Liver (tissue), 3 donors: ENCODE measurements around the gene BCL2.
A peak's percentile ranks its signal among the peaks of the same experiment; 100 is the strongest.

ENCODE experiments used
- FOXA1 ChIP-seq: IDR thresholded peaks from 2 replicates; pipeline ENCODE4 v1.6.1; 2016; ENCODE audit warnings: antibody characterized with exemption
- SP1 ChIP-seq: IDR thresholded peaks from 2 replicates; pipeline ENCODE4 v1.6.1; 2018; ENCODE audit warnings: antibody characterized with exemption, mild to moderate bottlenecking
- TAF1 ChIP-seq: conservative IDR thresholded peaks from 2 replicates; pipeline ENCODE4 v1.6.1; 2016; ENCODE audit warnings: antibody characterized with exemption, mild to moderate bottlenecking
- TF ChIP-seq, protein P1 (sequence below): fragments of 150-350 bp; IDR thresholded peaks from 2 replicates; pipeline ENCODE4 v1.5.1; 2017; ENCODE audit warnings: improper control_type of control experiment, low read depth, low read length; ENCODE audit not compliant: missing input control
- TF ChIP-seq, protein P2 (sequence below): IDR thresholded peaks from 2 replicates; pipeline ENCODE4 v1.6.1; 2016; ENCODE audit warnings: antibody characterized with exemption
- TF ChIP-seq, protein P3 (sequence below): IDR thresholded peaks from 2 replicates; pipeline ENCODE4 v1.6.1; 2016; ENCODE audit warnings: antibody characterized with exemption, mild to moderate bottlenecking
- TF ChIP-seq, protein P4 (sequence below): IDR thresholded peaks from 2 replicates; pipeline ENCODE4 v1.6.1; 2016; ENCODE audit warnings: antibody characterized with exemption
- TF ChIP-seq, protein P5 (sequence below): IDR thresholded peaks from 2 replicates; pipeline ENCODE4 v1.6.1; 2016; ENCODE audit warnings: antibody characterized with exemption
- donor health status: healthy.
- donor health status: healthy.

DNA sequence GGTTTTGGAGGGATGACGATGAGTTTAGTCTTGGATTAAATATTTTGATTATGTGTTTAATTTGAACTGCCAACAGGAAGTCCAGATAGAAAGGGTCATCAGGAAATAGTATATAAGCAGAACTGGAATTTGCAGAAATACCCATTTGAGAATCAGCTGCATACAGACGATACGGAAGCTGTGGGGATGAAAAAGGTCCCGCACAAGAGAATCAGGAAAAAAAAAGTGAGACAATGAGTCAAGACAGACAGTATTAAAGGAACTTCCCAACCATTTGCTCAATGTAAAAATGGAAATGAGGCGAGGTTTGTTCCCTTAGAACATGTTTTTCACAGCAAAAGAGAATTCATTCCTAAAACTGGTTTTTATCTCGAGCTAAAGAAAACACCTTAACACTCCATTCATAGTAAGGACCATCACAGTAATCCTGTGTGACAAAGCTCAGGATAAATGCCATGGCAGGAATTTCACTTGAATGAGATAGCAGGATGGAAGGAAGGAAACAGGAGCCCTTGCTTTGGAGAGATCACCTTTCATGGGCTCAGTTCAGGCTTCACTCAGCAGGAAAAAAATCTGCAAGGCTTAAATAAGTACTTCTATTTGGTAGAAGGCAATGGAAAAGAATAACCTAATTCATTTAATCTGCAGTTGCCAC lies 29.3 kb downstream of the BCL2 start:
- TF ChIP-seq, protein P1, sequence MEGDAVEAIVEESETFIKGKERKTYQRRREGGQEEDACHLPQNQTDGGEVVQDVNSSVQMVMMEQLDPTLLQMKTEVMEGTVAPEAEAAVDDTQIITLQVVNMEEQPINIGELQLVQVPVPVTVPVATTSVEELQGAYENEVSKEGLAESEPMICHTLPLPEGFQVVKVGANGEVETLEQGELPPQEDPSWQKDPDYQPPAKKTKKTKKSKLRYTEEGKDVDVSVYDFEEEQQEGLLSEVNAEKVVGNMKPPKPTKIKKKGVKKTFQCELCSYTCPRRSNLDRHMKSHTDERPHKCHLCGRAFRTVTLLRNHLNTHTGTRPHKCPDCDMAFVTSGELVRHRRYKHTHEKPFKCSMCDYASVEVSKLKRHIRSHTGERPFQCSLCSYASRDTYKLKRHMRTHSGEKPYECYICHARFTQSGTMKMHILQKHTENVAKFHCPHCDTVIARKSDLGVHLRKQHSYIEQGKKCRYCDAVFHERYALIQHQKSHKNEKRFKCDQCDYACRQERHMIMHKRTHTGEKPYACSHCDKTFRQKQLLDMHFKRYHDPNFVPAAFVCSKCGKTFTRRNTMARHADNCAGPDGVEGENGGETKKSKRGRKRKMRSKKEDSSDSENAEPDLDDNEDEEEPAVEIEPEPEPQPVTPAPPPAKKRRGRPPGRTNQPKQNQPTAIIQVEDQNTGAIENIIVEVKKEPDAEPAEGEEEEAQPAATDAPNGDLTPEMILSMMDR, result no peak
- TF ChIP-seq FOXA1 (no peak), SP1 (no peak), TAF1 (no peak)
- TF ChIP-seq, protein P2, sequence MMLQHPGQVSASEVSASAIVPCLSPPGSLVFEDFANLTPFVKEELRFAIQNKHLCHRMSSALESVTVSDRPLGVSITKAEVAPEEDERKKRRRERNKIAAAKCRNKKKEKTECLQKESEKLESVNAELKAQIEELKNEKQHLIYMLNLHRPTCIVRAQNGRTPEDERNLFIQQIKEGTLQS, result no peak
- TF ChIP-seq, protein P3, sequence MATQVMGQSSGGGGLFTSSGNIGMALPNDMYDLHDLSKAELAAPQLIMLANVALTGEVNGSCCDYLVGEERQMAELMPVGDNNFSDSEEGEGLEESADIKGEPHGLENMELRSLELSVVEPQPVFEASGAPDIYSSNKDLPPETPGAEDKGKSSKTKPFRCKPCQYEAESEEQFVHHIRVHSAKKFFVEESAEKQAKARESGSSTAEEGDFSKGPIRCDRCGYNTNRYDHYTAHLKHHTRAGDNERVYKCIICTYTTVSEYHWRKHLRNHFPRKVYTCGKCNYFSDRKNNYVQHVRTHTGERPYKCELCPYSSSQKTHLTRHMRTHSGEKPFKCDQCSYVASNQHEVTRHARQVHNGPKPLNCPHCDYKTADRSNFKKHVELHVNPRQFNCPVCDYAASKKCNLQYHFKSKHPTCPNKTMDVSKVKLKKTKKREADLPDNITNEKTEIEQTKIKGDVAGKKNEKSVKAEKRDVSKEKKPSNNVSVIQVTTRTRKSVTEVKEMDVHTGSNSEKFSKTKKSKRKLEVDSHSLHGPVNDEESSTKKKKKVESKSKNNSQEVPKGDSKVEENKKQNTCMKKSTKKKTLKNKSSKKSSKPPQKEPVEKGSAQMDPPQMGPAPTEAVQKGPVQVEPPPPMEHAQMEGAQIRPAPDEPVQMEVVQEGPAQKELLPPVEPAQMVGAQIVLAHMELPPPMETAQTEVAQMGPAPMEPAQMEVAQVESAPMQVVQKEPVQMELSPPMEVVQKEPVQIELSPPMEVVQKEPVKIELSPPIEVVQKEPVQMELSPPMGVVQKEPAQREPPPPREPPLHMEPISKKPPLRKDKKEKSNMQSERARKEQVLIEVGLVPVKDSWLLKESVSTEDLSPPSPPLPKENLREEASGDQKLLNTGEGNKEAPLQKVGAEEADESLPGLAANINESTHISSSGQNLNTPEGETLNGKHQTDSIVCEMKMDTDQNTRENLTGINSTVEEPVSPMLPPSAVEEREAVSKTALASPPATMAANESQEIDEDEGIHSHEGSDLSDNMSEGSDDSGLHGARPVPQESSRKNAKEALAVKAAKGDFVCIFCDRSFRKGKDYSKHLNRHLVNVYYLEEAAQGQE, result no peak
- TF ChIP-seq, protein P4, sequence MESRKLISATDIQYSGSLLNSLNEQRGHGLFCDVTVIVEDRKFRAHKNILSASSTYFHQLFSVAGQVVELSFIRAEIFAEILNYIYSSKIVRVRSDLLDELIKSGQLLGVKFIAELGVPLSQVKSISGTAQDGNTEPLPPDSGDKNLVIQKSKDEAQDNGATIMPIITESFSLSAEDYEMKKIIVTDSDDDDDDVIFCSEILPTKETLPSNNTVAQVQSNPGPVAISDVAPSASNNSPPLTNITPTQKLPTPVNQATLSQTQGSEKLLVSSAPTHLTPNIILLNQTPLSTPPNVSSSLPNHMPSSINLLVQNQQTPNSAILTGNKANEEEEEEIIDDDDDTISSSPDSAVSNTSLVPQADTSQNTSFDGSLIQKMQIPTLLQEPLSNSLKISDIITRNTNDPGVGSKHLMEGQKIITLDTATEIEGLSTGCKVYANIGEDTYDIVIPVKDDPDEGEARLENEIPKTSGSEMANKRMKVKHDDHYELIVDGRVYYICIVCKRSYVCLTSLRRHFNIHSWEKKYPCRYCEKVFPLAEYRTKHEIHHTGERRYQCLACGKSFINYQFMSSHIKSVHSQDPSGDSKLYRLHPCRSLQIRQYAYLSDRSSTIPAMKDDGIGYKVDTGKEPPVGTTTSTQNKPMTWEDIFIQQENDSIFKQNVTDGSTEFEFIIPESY, result no peak
- TF ChIP-seq, protein P5, sequence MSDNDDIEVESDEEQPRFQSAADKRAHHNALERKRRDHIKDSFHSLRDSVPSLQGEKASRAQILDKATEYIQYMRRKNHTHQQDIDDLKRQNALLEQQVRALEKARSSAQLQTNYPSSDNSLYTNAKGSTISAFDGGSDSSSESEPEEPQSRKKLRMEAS, result peak; percentile 18
